NT2/D1 (cell line): ENCODE measurements around the gene KDM2B.

Experiments used
- SUZ12 ChIP-seq: IDR thresholded peaks from 2 replicates; pipeline ENCODE4 v1.6.1; 2011; ENCODE audit not compliant: insufficient read length, insufficient read depth; ENCODE audit errors: extremely low read depth
- YY1 ChIP-seq: IDR thresholded peaks from 2 replicates; pipeline ENCODE4 v1.6.1; 2011; ENCODE audit not compliant: insufficient read length, insufficient read depth
- ZNF274 ChIP-seq: IDR thresholded peaks from 2 replicates; pipeline ENCODE4 v1.6.1; 2011; ENCODE audit warnings: mild to moderate bottlenecking, low read depth, low read length

DNA sequence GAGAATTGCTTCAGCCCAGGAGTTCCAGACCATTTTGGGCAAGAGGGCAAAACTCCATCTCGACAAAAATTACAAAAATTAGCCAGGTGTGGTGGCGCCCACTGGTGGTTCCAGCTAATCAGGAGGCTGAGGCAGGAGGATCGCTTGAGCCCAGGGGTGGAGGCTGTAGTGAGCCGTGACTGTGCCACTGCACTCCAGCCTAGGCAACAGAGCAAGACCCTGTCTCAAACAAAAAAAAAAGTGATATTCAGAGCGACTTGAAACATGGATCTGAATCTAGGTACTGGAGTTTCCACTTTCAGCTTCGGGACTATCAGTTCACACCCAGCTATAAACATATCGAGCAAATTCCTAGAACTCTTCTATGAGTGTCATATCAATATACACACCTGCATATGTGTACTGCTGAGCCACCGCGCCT, 197.2 kb downstream of the KDM2B start:
- TF ChIP-seq YY1 (no peak), SUZ12 (no peak), ZNF274 (no peak)
